BJ (cell line): ENCODE results near the gene CACNA2D4. TPM values are rescaled to one million over a fixed set of nuclear protein-coding genes. Genes with fewer than 3 reads are reported as not detected.

ENCODE experiments used
- CTCF ChIA-PET: fragments of 350-600 bp; formaldehyde crosslinking; extraction: SDS; loops from one replicate; lab custom pipeline; 2021; ENCODE audit warnings: antibody characterized with exemption, inconsistent platforms; lab: Yijun Ruan, JAX
- POLR2A ChIA-PET: fragments of 300-600 bp; sonication (Branson Sonifier 250); formaldehyde crosslinking; extraction: SDS; loops from one replicate; lab custom pipeline; 2021; ENCODE audit warnings: antibody characterized with exemption; lab: Charles Lee
- DNase-seq: peaks from one replicate; pipeline ENCODE4 v3.0.0-alpha.2; 2011; ENCODE audit warnings: low read depth
- H3K27me3 ChIP-seq: 2 replicates; pipeline ENCODE4 v1.6.0; 2011; ENCODE audit warnings: low read length; ENCODE audit not compliant: control insufficient read depth, insufficient read depth
- H3K36me3 ChIP-seq: 2 replicates; pipeline ENCODE4 v1.5.1; 2011; ENCODE audit warnings: low read length; ENCODE audit not compliant: control insufficient read depth, insufficient read depth
- H3K4me3 ChIP-seq: 2 replicates; pipeline ENCODE4 v1.5.1; 2011; ENCODE audit warnings: low read depth, mild to moderate bottlenecking, control low read depth, low read length
- polyA plus RNA-seq: library from polyadenylated mRNA; depleted of rRNA; stranded (reverse); fragments of >200 nt; gene quantifications from 2 replicates; pipeline ENCODE4 v1.2.3, GENCODE V29; 2011
- TF ChIP-seq, protein P1 (sequence below): IDR thresholded peaks from 2 replicates; pipeline ENCODE4 v1.5.1; 2011; ENCODE audit warnings: low read depth, mild to moderate bottlenecking, control low read depth, inconsistent platforms, low read length, moderate library complexity; ENCODE audit not compliant: insufficient read depth

Gene CACNA2D4
- polyA plus RNA-seq, 1 experiment, result 0.39 TPM

DNA sequence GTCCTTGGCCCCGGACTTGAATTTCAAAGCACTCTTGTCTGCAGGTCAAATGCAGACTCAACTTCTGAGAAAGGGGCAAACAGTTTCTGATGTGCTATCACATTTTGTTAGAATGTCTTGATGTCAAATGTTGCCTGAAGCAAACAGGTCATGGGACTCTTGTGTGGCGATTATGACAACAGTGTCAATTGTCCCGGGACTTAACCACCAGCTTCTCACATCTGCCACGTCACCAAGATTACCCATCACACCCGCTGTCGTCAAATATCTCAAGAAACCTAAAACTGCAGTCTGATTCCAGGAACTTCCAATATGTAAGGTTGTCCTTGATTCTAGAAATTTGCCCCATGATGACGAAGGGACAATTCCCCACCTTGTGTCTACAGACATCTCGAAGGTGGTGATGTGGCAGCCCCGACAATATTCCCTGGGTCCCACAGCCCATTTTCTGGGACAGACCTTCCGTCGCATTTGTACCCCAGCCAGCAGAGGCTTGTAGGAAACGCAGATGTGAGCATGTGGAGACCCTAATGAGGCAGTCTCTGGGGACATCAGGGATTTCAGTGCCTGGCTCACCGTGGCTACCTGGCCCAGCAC lies 76.8 kb downstream of the CACNA2D4 start:
- H3K27me3 ChIP-seq, result peaks cover 37% of the 10 kb centered on the region
- ChIA-PET CTCF (no interaction called here), POLR2A (no interaction called here)
- no peak for DNase-seq
- TF ChIP-seq, protein P1, sequence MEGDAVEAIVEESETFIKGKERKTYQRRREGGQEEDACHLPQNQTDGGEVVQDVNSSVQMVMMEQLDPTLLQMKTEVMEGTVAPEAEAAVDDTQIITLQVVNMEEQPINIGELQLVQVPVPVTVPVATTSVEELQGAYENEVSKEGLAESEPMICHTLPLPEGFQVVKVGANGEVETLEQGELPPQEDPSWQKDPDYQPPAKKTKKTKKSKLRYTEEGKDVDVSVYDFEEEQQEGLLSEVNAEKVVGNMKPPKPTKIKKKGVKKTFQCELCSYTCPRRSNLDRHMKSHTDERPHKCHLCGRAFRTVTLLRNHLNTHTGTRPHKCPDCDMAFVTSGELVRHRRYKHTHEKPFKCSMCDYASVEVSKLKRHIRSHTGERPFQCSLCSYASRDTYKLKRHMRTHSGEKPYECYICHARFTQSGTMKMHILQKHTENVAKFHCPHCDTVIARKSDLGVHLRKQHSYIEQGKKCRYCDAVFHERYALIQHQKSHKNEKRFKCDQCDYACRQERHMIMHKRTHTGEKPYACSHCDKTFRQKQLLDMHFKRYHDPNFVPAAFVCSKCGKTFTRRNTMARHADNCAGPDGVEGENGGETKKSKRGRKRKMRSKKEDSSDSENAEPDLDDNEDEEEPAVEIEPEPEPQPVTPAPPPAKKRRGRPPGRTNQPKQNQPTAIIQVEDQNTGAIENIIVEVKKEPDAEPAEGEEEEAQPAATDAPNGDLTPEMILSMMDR, result no peak
- no peaks in the 10 kb centered on the region for H3K36me3 ChIP-seq
- no peak overlapping the region for H3K4me3 ChIP-seq

DNA sequence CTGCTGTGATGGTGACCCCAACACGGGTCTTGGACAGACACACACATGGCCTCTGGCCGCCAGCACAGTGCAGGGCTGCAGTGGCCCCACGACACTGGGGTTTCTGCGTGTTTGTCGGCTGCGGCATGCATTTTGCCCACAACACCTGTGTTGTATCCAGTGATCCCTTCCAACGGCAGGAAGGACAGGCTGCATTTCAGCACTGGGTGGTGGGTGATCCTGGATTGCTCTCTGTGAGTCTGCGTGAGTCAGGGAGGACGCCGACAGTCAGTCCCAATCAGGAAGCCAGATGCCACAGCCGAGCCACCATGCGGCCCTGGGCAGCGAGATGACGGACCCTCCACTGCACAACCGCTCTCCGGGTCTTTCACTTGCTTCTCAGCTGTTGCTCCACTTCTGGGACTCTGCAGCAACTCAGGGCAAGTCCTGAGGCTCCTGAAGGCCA lies 77.4 kb downstream of the CACNA2D4 start:
- DNase-seq, result no peak
- peaks cover 35% of the 10 kb centered on the region for H3K27me3 ChIP-seq
- POLR2A ChIA-PET, result no interaction called here
- CTCF ChIA-PET, result no interaction called here
- no peak overlapping the region for H3K4me3 ChIP-seq
- TF ChIP-seq, protein P1, result no peak
- no peaks in the 10 kb centered on the region for H3K36me3 ChIP-seq

DNA sequence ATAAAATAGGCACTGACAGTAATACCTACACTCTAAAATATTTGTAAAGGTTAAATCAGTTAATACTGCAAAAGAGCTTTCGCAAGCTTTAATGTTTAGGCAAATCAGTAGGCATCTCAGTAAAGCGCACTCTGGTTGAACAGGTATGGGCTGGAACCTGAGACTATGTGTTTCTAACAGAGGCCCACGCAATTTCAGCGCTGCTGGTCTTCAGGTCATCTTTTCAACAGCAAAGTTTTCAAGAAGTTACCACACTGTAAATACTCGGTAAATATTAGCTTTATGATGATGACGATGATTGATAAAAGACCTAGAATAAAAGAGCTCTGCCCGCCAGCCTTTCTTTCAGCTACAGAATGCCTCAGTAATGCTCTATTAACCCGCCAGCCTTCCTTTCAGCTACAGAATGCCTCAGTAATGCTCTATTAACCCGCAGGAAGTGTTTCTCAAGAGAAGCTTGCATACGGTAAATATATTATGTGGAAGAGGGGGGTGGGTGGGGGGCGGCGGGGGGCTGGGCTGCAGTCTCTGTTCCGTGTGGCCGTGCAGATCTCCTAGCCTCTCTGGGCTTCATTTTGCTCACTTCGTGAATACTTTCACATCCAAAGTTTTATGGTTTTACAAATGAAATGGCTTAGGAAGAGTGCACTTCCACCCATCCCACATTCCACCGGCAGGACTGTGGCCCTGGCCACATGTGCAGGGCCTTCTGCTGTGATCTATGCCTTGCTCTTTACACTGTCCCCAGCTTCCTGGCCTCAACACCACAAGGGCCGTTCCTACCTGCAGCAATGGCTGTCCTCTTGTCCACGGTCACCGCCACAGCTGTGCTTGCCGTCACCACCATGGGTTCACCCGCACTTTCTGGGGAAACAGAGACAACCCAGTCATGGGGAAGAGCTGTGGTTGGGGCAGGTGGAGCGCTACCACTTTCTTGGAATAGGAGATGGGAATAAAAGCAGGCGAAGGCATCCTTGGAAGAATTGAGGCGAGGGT lies 78.2 kb downstream of the CACNA2D4 start:
- CTCF ChIA-PET, result no interaction called here
- no peaks in the 10 kb centered on the region for H3K36me3 ChIP-seq
- DNase-seq, result no peak
- H3K27me3 ChIP-seq, result peaks cover 30% of the 10 kb centered on the region
- TF ChIP-seq, protein P1, result no peak
- H3K4me3 ChIP-seq, result no peak overlapping the region
- POLR2A ChIA-PET, result no interaction called here

DNA sequence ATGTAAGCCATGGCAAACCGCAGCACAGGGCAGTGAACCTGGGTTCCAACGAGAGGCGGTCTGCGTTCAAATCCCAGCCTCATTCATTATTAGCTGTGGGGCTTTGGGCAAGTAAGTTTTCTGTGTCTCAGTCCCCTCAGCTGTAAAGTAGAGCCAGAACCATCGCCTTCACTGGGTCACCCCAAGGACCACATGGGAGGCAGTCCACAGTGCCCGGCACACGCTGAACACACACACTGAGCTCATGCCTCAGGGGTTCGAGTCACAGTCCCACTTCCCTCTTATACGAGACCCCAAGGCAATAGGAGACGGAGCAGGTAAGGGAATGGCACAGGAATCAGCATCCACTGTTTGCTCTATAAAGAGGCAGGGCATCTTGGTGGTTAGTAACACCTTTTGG lies 79.0 kb downstream of the CACNA2D4 start:
- CTCF ChIA-PET, result no interaction called here
- Histone ChIP-seq H3K4me3 (no peak overlapping the region), H3K36me3 (no peaks in the 10 kb centered on the region), H3K27me3 (peaks cover 28% of the 10 kb centered on the region)
- POLR2A ChIA-PET, result no interaction called here
- no peak for DNase-seq
- TF ChIP-seq, protein P1, result no peak

DNA sequence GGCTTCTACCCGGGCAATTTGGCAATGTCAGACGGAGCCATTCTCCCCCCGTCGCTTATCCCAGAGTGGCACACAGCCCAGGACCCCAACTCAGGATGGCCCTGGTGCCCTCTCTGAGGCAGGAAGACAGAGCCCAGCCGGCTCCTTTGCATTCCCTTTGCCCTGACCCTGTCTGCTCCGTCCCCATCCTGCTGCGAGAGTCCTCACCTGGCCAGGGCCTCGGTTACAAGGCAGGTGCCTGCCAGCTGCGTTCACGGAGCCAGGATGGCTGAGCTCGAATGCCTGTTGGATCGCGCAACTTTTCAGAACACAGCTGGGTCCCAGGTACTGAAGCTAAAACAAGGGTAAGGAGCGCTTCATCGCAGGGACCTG lies 79.5 kb downstream of the CACNA2D4 start:
- Histone ChIP-seq H3K27me3 (peaks cover 23% of the 10 kb centered on the region), H3K36me3 (no peaks in the 10 kb centered on the region), H3K4me3 (no peak overlapping the region)
- TF ChIP-seq, protein P1, result no peak
- ChIA-PET CTCF (no interaction called here), POLR2A (no interaction called here)
- DNase-seq, result no peak
